Adrenal gland (tissue), 5 donors: ENCODE measurements around the gene KRTAP4-11.

ENCODE experiments used
- POLR2A ChIP-seq, 2 donors: fragments of 450-650 bp; IDR thresholded peaks; one replicate each; pipeline ENCODE4 v1.6.1; 2017; ENCODE audit warnings: antibody characterized with exemption in 2 of 2, mild to moderate bottlenecking in 2 of 2, moderate library complexity in 1 of 2
- TF ChIP-seq, protein P1 (sequence below), 6 experiments: fragments of 450-650 bp in 4 of 6; fragments of 200-600 bp in 2 of 6; sonication (generic) in 1 of 6; IDR thresholded peaks; 1 replicate in 5 of 6; 2 replicates in 1 of 6; pipeline versions ENCODE4 v1.5.1 to v1.8.0; 2016 to 2021; ENCODE audit warnings: antibody characterized with exemption in 6 of 6, mild to moderate bottlenecking in 2 of 6, moderate library complexity in 1 of 6
- donor health status: DM: no; HTN: no; CAD: no.

- TF ChIP-seq, protein P1, sequence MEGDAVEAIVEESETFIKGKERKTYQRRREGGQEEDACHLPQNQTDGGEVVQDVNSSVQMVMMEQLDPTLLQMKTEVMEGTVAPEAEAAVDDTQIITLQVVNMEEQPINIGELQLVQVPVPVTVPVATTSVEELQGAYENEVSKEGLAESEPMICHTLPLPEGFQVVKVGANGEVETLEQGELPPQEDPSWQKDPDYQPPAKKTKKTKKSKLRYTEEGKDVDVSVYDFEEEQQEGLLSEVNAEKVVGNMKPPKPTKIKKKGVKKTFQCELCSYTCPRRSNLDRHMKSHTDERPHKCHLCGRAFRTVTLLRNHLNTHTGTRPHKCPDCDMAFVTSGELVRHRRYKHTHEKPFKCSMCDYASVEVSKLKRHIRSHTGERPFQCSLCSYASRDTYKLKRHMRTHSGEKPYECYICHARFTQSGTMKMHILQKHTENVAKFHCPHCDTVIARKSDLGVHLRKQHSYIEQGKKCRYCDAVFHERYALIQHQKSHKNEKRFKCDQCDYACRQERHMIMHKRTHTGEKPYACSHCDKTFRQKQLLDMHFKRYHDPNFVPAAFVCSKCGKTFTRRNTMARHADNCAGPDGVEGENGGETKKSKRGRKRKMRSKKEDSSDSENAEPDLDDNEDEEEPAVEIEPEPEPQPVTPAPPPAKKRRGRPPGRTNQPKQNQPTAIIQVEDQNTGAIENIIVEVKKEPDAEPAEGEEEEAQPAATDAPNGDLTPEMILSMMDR (IDR thresholded peaks at IDR 0.05) = no peak
- TF ChIP-seq POLR2A (IDR thresholded peaks at IDR 0.05) = no peak
Observed at GRCh38 chr17:41098481-41098880, 19.7 kb downstream of the KRTAP4-11 start.
